Heart left ventricle (tissue), 16 donors: ENCODE data around the gene RANGRF. TPM values are rescaled to one million over a fixed set of nuclear protein-coding genes. Genes with fewer than 3 reads are reported as not detected.

Experiments used
- ATAC-seq, 4 donors: fragments of 200-7000 bp; cut with Tn5 transposase; one replicate each; pipeline ENCODE4 v1.9.1; 2020 to 2022; ENCODE audit warnings: moderate library complexity in 4 of 4, mild to moderate bottlenecking in 3 of 4, moderate number of reproducible peaks in 1 of 4
- DNase-seq, 5 donors: peaks; one replicate each; pipeline ENCODE4 v3.0.0-alpha.2; 2020
- H3K27ac ChIP-seq, 12 donors: fragments of 200-600 bp; sonication (generic) in 4 of 12; one replicate each; pipeline versions ENCODE4 v1.5.0 to v1.8.0; 2016 to 2022; ENCODE audit warnings: mild to moderate bottlenecking in 2 of 12
- H3K27me3 ChIP-seq, 9 donors: fragments of 200-600 bp; sonication (generic) in 2 of 9; one replicate each; pipeline versions ENCODE4 v1.5.1 to v1.8.0; 2016 to 2022; ENCODE audit warnings: mild to moderate bottlenecking in 3 of 9
- H3K36me3 ChIP-seq, 9 donors: fragments of 200-600 bp; sonication (generic) in 2 of 9; one replicate each; pipeline versions ENCODE4 v1.5.0 to v1.8.0; 2018 to 2022; ENCODE audit warnings: mild to moderate bottlenecking in 2 of 9
- H3K4me1 ChIP-seq, 12 donors: fragments of 200-600 bp; sonication (generic) in 4 of 12; one replicate each; pipeline versions ENCODE4 v1.5.0 to v1.8.0; 2016 to 2022; ENCODE audit warnings: mild to moderate bottlenecking in 3 of 12
- H3K4me3 ChIP-seq, 12 donors: fragments of 200-600 bp; sonication (generic) in 4 of 12; one replicate each; pipeline versions ENCODE4 v1.5.0 to v1.8.0; 2017 to 2022; ENCODE audit warnings: mild to moderate bottlenecking in 9 of 12, moderate library complexity in 4 of 12
- H3K9me3 ChIP-seq, 12 donors: fragments of 200-600 bp; sonication (generic) in 4 of 12; one replicate each; pipeline versions ENCODE4 v1.5.0 to v1.8.0; 2016 to 2022; ENCODE audit warnings: mild to moderate bottlenecking in 1 of 12
- CTCF ChIP-seq, 12 donors: fragments of 200-600 bp; sonication (generic) in 4 of 12; IDR thresholded peaks; one replicate each; pipeline versions ENCODE4 v1.5.0 to v1.8.0; 2018 to 2022; ENCODE audit warnings: antibody characterized with exemption in 12 of 12, mild to moderate bottlenecking in 5 of 12
- POLR2A ChIP-seq, 2 donors: fragments of 450-650 bp; IDR thresholded peaks; one replicate each; pipeline ENCODE4 v1.6.1; 2017; ENCODE audit warnings: antibody characterized with exemption in 2 of 2, mild to moderate bottlenecking in 2 of 2, moderate library complexity in 2 of 2
- WGBS, 4 donors: extraction: QIAGEN DNeasy Blood & Tissue Kit in 2 of 4; methylation state at CpG; one replicate each; pipeline versions ENCODE4 v1.1.5 to v1.1.7; 2013 to 2018; 5-methylcytosine and 5-hydroxymethylcytosine counted together
- intact Hi-C, 10 donors: fragments of 100-400 bp; cut with DNase I; formaldehyde crosslinking; loops; one replicate each; pipeline versions ENCODE4 v1.11.1 to v1.14.2; 2022
- polyA plus RNA-seq, 2 donors: library from polyadenylated mRNA; stranded (reverse); fragments of 200-250 nt; gene quantifications; one replicate each; pipeline ENCODE4 v1.2.3, GENCODE V29; 2013
- total RNA-seq, 9 donors: library from RNA; depleted of rRNA in 2 of 9; stranded (reverse); fragments of >200 nt in 2 of 9; fragmentation: NEBNext Ultra II Directional in 3 of 9; extraction: Animal tissue kit (Norgen Biotek cat#: 25700) in 3 of 9; gene quantifications; one replicate each; pipeline versions ENCODE4 v1.1.0 to v1.2.4, GENCODE V29; 2016 to 2023
- donor health status: ischemic (EF 13 %, LVEDD 7.1; RV severe dilation, severe dysfunction).
- donor health status: healthy with polysubstance abuse.
- donor health status: DM: no; HTN: yes; CAD: no.
- donor health status: DM: no; HTN: no; CAD: no.
- donor health status: ischemic (EF 25% LVEDD 6.9; RV normal size, moderate dysfunction).
- donor health status: ischemic (EF 25% LVEDD 5.7; RV mildly dilated, moderate dysfunction).
- donor health status: healthy.
- donor health status: DM: yes; HTN: yes; CAD: no.
- donor health status: ischemic (EF 35%, LVEDD 5.7; RV mildly dilated, moderate dysfunction).
- donor health status: nonischemic (EF 11% LVEDD 7.7; RV severe dilation, severe dysfunction).
- donor health status: DM: yes; HTN: yes; CAD: no.
- donor health status: PGD.
- donor health status: ischemic (EF 29% LVEDD 5.4; RV normal size, mild dysfunction).
- donor health status: nonischemic (EF 23%, LVEDD 6.1; RV moderate dilation, normal function).

The RANGRF gene
- total and polyA plus RNA-seq, 11 donors, result 22.3 to 54.2 (median 27.2) TPM

GRCh38 chr17:8257801-8258200 is 30.7 kb upstream of the RANGRF start:
- intact Hi-C loops, result no loop called here
- no peaks in the 10 kb centered on the region for H3K9me3 ChIP-seq
- H3K36me3 ChIP-seq, result peaks cover 0 to 86% (median 67%) of the 10 kb centered on the region in 9 donors
- no peak overlapping the region for H3K4me3 ChIP-seq
- ATAC-seq (no peak), DNase-seq (no peak)
- H3K27ac ChIP-seq, result no peak overlapping the region
- H3K4me1 ChIP-seq, result peaks cover 0 to 3% (median 0%) of the 10 kb centered on the region in 12 donors
- TF ChIP-seq POLR2A (IDR thresholded peaks at IDR 0.05), result no peak
- TF ChIP-seq CTCF (IDR thresholded peaks at IDR 0.05), result no peak
- 92 to 97% (median 95%) methylated on average over 4 to 8 of the region's 8 CpGs for WGBS, 4 donors
- no peaks in the 10 kb centered on the region for H3K27me3 ChIP-seq

GRCh38 chr17:8264320-8264719 is 24.1 kb upstream of the RANGRF start:
- intact Hi-C loops, result no loop called here
- Histone ChIP-seq H3K36me3 (peaks cover 0 to 93% (median 67%) of the 10 kb centered on the region in 9 donors), H3K27ac (no peak overlapping the region), H3K4me1 (no peaks in the 10 kb centered on the region), H3K4me3 (no peak overlapping the region), H3K9me3 (no peaks in the 10 kb centered on the region), H3K27me3 (no peaks in the 10 kb centered on the region)
- WGBS, 4 donors, result 94 to 97% (median 96%) methylated on average over 10 of the region's 10 CpGs
- ATAC-seq (no peak), DNase-seq (no peak)
- no peak for TF ChIP-seq POLR2A (IDR thresholded peaks at IDR 0.05)
- no peak for TF ChIP-seq CTCF (IDR thresholded peaks at IDR 0.05)

- WGBS, 4 donors, result 94 to 97% (median 96%) methylated on average over 18 of the region's 18 CpGs
- Histone ChIP-seq H3K27me3 (no peaks in the 10 kb centered on the region), H3K36me3 (peaks cover 0 to 93% (median 71%) of the 10 kb centered on the region in 9 donors), H3K4me3 (no peak overlapping the region), H3K27ac (no peak overlapping the region), H3K4me1 (no peaks in the 10 kb centered on the region), H3K9me3 (no peaks in the 10 kb centered on the region)
- intact Hi-C loops, result no loop called here
- DNase-seq, result no peak
- no peak for TF ChIP-seq POLR2A (IDR thresholded peaks at IDR 0.05)
- no peak for TF ChIP-seq CTCF (IDR thresholded peaks at IDR 0.05)
- peak in 1 of 4 donors; percentile 14 for ATAC-seq
Observed at GRCh38 chr17:8264836-8265542, 23.5 kb upstream of the RANGRF start.

- Histone ChIP-seq H3K9me3 (no peaks in the 10 kb centered on the region), H3K4me3 (no peak overlapping the region), H3K36me3 (peaks cover 0 to 75% (median 57%) of the 10 kb centered on the region in 9 donors), H3K4me1 (no peaks in the 10 kb centered on the region), H3K27me3 (no peaks in the 10 kb centered on the region), H3K27ac (no peak overlapping the region)
- DNase-seq, result no peak
- WGBS, 4 donors, result 93 to 97% (median 96%) methylated on average over 20 to 29 of the region's 29 CpGs
- intact Hi-C loops, result no loop called here
- TF ChIP-seq CTCF (IDR thresholded peaks at IDR 0.05), result no peak
- no peak for TF ChIP-seq POLR2A (IDR thresholded peaks at IDR 0.05)
- no peak for ATAC-seq
Observed at GRCh38 chr17:8266648-8267479, 21.6 kb upstream of the RANGRF start.
